ENCODE data around the gene KLHDC3. TPM values are rescaled to one million over a fixed set of nuclear protein-coding genes. Genes with fewer than 3 reads are reported as not detected.

KLHDC3 gene
- 10 to 100 TPM; 49.3 to 86.1 (median 63.1) TPM for total RNA-seq

DNA sequence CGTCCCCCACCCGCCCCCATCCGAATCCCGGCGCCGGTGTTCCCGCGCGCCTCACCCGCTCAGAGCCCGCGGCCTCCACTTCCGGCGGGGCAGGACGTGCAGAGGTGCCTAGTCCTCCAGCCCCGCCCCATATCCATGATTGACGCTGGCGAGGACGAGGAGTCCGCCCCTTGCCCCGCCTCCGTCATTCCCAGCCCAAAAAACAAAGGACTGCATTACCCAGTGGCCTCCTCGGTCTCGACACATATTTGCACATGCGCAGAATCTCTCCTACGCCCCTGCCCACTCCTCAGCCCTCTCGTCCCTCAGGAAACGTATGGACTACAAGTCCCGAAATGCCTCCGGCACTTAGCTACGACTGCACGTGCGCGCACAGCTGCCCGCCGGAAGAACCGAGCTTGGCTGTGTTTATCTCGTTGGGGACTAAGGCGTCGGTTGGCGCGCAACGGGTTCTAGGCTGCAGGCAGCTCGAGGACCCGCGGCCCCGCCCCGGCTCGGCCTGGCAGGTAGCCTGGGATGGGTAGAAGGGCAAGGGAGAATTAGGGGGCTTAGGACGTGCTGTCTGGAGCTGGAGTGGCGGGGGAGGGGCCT is at the start of gene KLHDC3, which contains the start of gene MEA1:
KLHDC3 (plus strand) TSS at position 407 of the 591 bp plus-strand sequence. CDS start 2,944 bp downstream, outside the sequence.
MEA1 (minus strand) TSS at position 104 of the 591 bp plus-strand sequence. CDS start 133 bp downstream, outside the sequence.
- Histone ChIP-seq H3K36me3 (peaks cover 48% of the 10 kb centered on the region), H3K4me3 (peak within 1 kb of the TSS; percentile 86), H3K4me1 (peaks cover 46% of the 10 kb centered on the region), H3K27me3 (no peaks in the 10 kb centered on the region), H3K27ac (peak within 1 kb of the TSS; percentile 73), H3K9me3 (no peaks in the 10 kb centered on the region)
- TF ChIP-seq POLR2AphosphoS5 (IDR thresholded peaks at IDR 0.05), result peak in 2 of 3 donors; percentile 42 to 93
- no peak for TF ChIP-seq CTCF (IDR thresholded peaks at IDR 0.05)
- no peak for TF ChIP-seq POLR2A (IDR thresholded peaks at IDR 0.05)
- TF ChIP-seq EP300 (IDR thresholded peaks at IDR 0.05), result no peak
- under 1% methylated on average over 33 of the region's 51 CpGs for WGBS
- peak; percentile 99 to 100 for DNase-seq (ENCODE audit: low spot score in 2 of 2)

- Histone ChIP-seq H3K27ac (no peak overlapping the region), H3K9me3 (no peaks in the 10 kb centered on the region), H3K4me3 (no peak overlapping the region), H3K27me3 (no peaks in the 10 kb centered on the region), H3K4me1 (no peaks in the 10 kb centered on the region), H3K36me3 (peaks cover 51% of the 10 kb centered on the region)
- no peak for DNase-seq (ENCODE audit: low spot score in 2 of 2)
- TF ChIP-seq POLR2AphosphoS5 (IDR thresholded peaks at IDR 0.05) (no peak), POLR2A (IDR thresholded peaks at IDR 0.05) (no peak), EP300 (IDR thresholded peaks at IDR 0.05) (no peak), CTCF (IDR thresholded peaks at IDR 0.05) (no peak)
- 93% methylated on average over 7 of the region's 7 CpGs for WGBS
Measured at GRCh38 chr6:42966571-42966970, 47.5 kb upstream of the KLHDC3 start.

DNA sequence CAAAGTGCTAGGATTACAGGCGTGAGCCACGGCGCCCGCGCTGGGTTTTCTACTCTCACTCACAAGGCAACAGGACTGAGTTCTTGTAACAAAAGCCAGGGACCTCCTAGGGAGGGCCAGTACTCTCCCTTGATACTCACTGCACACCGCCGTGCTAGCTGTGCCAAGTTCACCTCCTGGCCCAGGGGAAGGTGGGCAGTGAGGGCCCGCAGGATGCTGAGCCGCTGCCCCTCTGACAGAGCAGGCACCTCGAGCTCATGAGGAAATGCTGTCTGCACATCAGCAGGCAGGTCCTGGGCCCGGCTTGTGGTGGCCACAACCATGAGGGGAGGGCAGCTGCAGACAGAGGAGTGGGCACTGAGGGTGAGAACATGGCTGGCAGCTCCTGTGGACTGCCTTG is 46.8 kb upstream of the KLHDC3 start:
- TF ChIP-seq CTCF (IDR thresholded peaks at IDR 0.05) (no peak), EP300 (IDR thresholded peaks at IDR 0.05) (no peak), POLR2AphosphoS5 (IDR thresholded peaks at IDR 0.05) (no peak), POLR2A (IDR thresholded peaks at IDR 0.05) (no peak)
- no peak overlapping the region for H3K27ac ChIP-seq
- no peak overlapping the region for H3K4me3 ChIP-seq
- H3K9me3 ChIP-seq, result no peaks in the 10 kb centered on the region
- WGBS, result 93% methylated on average over 6 of the region's 11 CpGs
- H3K36me3 ChIP-seq, result peaks cover 51% of the 10 kb centered on the region
- H3K27me3 ChIP-seq, result no peaks in the 10 kb centered on the region
- no peaks in the 10 kb centered on the region for H3K4me1 ChIP-seq
- DNase-seq (ENCODE audit: low spot score in 2 of 2), result no peak

DNA sequence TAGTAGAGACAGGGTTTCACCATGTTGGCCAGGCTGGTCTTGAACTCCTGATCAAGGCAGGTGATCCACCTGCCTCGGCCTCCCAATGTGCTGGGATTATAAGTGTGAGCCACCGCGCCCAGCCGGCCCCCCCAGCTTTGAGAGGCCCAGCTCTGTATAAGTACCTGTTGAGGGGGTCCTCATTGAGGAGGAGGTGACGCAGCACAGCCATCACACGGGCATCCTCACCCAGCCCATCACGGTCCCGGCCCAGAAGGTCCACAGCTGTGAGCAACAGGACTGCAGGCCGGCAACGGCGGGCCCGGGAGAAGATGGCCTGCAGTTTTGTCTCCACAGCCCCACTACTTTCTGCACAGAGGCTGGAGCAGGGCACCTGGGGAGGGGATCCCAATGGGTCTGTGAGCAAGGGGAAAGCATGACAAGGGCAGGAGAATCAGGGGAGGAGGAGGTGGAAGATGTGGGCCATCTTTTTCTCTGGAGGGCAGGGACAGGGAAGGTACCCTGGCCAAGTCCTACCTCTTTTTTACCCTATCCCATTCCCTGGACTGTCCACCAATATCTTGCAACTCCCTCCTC is 45.8 kb upstream of the KLHDC3 start:
- Histone ChIP-seq H3K9me3 (no peaks in the 10 kb centered on the region), H3K4me1 (no peaks in the 10 kb centered on the region), H3K36me3 (peaks cover 51% of the 10 kb centered on the region), H3K27me3 (no peaks in the 10 kb centered on the region), H3K27ac (no peak overlapping the region), H3K4me3 (no peak overlapping the region)
- TF ChIP-seq POLR2A (IDR thresholded peaks at IDR 0.05) (no peak), POLR2AphosphoS5 (IDR thresholded peaks at IDR 0.05) (no peak), CTCF (IDR thresholded peaks at IDR 0.05) (no peak), EP300 (IDR thresholded peaks at IDR 0.05) (no peak)
- no peak for DNase-seq (ENCODE audit: low spot score in 2 of 2)
- WGBS, result 94% methylated on average over 8 of the region's 12 CpGs

- Histone ChIP-seq H3K36me3 (peaks cover 46% of the 10 kb centered on the region), H3K4me1 (no peaks in the 10 kb centered on the region), H3K9me3 (no peaks in the 10 kb centered on the region), H3K27ac (no peak overlapping the region), H3K27me3 (no peaks in the 10 kb centered on the region), H3K4me3 (no peak overlapping the region)
- WGBS, result 100% methylated on average over 2 of the region's 4 CpGs
- no peak for DNase-seq (ENCODE audit: low spot score in 2 of 2)
- no peak for TF ChIP-seq EP300 (IDR thresholded peaks at IDR 0.05)
- TF ChIP-seq POLR2A (IDR thresholded peaks at IDR 0.05), result no peak
- no peak for TF ChIP-seq CTCF (IDR thresholded peaks at IDR 0.05)
- no peak for TF ChIP-seq POLR2AphosphoS5 (IDR thresholded peaks at IDR 0.05)
Measured at GRCh38 chr6:42968783-42969182, 45.3 kb upstream of the KLHDC3 start.

Measured in suprapubic skin (tissue), 4 donors.